ENCODE measurements around the gene NR4A1.
"Not testable (repeated sequence)": the region's sequence is repeated elsewhere in the genome, so short reads cannot be mapped to it uniquely, and the experiment has no call there.

NR4A1 gene

GRCh38 chr12:52082026-52082668 lies 30.9 kb downstream of the NR4A1 start:
- peak; percentile 19 for DNase-seq

- no peak for DNase-seq
Measured at GRCh38 chr12:52082669-52082987, 31.4 kb downstream of the NR4A1 start.

DNA sequence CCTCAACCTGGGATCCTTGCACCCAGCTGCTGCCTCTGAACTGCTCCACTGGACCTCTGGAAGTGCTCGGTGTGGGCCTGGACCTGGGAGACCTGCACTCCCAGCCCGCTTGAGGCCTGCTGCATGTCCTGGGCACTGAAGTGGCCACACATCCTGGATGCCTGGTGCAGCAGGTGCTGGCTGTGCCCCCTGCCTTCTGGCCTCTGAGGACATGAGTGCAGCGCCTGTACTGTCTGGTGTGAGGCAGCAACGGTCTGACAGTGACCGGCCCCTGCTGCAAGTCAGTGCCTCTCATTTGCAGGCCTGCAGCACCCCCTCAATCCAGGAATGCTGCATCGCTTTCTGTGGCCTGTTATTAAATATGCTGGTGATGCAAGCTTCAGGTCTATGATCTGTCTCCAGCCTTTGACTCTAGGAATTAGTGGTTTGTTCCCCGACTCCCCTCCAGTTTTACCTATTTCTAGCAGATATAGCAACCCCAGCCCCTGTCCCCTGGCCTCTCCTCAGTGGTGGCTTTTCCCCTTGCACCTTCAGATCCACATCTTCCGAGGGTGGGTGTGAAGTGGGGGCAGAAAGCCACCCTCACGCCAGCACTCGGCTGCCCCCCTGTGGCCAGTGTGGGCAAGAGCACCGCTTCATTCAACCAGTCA lies 31.9 kb downstream of the NR4A1 start:
- DNase-seq: peak; percentile 51

GRCh38 chr12:52083638-52083996 lies 32.4 kb downstream of the NR4A1 start:
- no peak for DNase-seq

- no peak for DNase-seq
Measured at GRCh38 chr12:52084491-52085231, 33.4 kb downstream of the NR4A1 start.

DNA sequence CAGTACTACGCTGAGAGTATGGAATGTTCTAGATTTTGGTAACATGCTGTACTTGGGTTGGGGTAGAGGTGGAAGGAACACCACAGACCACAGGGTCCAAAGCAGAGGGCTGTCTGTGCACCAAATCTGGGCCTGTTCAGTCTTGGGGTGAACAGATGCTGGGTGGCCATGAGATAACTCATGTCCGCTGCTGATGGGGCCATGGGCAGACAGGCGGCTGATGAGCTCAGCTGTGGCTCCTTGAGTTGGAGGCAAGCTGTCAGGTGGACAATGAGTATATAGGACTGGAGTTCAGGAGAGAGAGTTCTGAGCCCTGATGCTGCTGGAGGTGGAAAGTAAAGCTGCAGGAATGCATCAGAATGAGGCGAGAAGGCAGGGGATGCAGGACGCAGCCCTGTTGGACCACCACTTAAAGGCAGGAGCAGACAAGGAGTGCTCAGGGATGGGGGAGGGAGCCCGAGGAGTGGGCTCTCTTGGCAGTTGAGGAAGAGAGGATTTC lies 34.5 kb downstream of the NR4A1 start:
- DNase-seq: no peak

DNA sequence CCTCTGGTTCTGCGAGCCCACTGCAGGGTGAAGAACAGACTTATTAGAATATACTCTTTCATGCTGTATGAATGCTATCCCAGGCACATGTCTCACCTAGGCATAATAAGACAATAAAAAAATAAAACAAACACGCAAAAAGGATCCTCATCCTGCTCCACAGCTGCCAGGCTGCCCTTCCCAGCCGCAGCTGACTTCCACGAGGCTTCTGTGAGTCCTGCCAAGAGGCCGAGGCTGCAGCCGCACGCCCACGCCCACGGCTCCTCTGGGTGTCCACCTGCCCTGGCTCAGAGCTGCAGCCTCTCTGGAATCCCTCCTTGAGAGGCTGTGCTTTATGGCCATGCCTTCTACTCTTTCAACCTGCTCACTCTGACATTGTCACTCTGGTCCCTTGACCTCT lies 35.1 kb downstream of the NR4A1 start:
- DNase-seq: no peak

GRCh38 chr12:52086944-52087835 lies 35.9 kb downstream of the NR4A1 start:
- no peak for DNase-seq

DNA sequence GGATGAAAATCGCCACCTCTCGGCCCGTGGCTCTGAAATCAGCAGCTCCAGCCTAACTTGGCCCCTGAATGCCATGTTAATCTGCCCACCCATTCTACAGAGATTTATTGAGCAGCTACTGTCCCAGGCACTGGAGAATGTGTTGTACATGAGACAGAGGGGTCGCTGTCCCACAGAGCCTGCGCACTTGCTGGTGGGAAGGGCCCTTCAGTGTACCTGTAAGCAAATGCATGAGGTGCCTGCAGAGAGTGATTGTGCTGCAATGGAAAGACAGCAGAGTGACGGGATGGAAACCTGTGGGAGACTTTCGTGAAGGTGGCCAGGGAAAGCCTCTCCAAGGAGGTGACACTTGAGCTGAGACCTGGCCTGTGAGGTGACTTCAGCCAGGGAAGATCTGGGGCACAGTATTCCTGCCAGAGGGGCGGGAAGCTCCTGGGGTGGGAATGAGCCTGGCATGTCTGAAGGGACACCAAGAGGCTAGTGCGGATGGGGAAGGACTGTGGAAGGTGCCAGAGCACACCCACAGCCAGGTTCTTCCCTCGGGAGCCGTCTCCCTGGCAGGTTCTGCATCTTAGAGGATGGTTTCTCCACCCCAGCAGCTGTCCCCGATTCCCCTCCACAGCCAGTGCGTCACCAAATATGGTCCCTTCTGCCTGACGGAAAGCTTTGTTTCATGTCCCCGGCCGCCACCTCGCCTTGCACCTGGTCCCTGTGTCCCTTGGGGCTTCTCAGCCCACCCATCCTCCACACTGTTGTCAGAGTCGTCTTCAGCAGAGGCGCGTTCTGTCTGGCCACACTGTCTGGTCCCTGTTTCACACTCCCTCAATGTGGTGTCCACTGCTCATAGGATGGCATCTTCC lies 36.9 kb downstream of the NR4A1 start:
- DNase-seq: no peak

GRCh38 chr12:52089491-52089890 lies 38.2 kb downstream of the NR4A1 start:
- no peak for DNase-seq

- no peak for DNase-seq
Measured at GRCh38 chr12:52090291-52090690, 39.0 kb downstream of the NR4A1 start.

- no peak for DNase-seq
Measured at GRCh38 chr12:52091061-52091460, 39.8 kb downstream of the NR4A1 start.

GRCh38 chr12:52091869-52092268 lies 40.6 kb downstream of the NR4A1 start:
- DNase-seq: no peak

- DNase-seq: no peak
Measured at GRCh38 chr12:52093346-52093745, 42.1 kb downstream of the NR4A1 start.

GRCh38 chr12:52096332-52097044 lies 45.2 kb downstream of the NR4A1 start:
- no peak for DNase-seq

DNA sequence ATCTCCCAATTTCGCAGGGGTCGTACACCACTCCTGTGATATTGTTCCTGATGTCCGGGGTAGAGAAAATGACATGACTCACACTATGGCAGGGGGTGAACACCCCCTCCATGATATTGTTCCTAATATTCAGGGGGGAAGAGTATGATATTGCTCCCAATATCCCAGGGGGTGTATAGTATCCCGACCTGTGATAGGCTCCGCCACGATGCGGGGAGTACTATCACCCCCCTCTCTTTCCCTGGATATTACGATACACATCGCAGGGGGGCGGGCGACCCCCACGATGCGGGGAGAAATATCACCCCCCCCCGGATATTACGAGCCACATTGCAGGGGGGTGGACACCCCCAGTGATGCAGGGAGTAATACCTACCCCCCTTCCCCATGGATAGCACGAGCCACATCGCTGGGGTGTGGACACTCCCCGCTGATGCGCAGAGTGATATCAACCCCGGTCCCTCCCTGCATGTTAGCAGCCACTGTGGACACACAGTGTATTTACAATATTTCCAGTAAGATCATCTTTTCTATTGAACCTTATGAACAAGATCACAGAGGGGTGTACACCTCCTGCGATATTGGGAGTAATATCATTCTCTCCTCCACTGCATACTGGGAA lies 45.9 kb downstream of the NR4A1 start:
- no peak for DNase-seq

- DNase-seq: not testable (repeated sequence)
Measured at GRCh38 chr12:52104431-52105089, 53.3 kb downstream of the NR4A1 start.
